ENCODE results near the gene ERRFI1.

Gene ERRFI1

DNA sequence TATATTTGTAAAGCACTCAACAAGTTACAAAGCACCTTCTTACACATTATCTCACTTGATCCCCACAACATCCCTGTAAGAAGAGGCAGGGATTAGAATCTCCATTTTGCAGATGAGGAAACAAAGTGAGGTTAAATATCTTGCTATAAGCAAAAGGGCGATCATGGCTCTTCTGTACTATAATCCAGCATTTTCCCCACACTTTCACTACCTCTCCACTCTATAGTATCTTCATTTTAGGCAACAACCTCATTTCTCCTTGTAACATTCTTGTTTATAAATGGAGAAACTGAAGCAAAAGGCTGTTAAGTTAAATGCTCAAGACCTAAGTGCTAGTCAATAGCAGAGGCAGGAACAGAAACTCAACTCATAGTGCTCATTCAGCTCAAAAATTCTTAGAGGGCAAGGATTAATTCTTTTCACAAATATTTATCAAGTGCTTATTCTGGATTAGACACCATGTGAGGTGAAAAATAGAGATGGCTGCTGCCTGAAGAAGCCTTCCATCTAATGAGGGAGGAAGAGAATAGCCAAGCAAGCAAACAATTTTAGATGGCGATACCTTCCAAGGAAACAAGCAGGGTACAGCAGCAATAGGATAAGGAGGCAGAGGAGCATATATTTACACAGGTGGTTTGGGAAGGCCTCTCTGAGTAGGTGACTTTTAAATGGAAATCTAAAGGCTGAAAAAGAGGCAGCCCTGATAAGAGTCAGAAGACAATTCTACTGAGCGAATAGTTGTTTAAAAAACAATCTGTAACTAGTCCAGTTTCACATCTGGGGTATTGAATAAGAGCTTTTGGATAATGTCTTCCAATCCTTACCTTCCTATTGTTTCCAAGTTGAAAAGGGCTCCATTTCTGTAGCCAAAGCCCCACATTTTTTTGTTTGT, 3.5 kb downstream of the ERRFI1 start:
- Histone ChIP-seq H3K4me1 (ENCODE audit: control insufficient read depth in 1 of 2, insufficient read depth in 2 of 2, low read length in 2 of 2) (peaks cover 12 to 21% of the 10 kb centered on the region in 2 experiments), H3K27me3 (ENCODE audit: insufficient read depth, low read length) (no peaks in the 10 kb centered on the region), H4K91ac (ENCODE audit: low read depth, low read length) (no peak overlapping the region), H3K18ac (ENCODE audit: low read length) (no peak overlapping the region), H3K14ac (ENCODE audit: low read length) (no peak overlapping the region), H3K27ac (ENCODE audit: low read depth, low read length) (peak overlapping the region; percentile 31), H3K4me2 (ENCODE audit: low read length) (peak overlapping the region; percentile 76), H3K79me2 (ENCODE audit: control insufficient read depth, insufficient read depth, low read length, poor library complexity) (peaks cover 28% of the 10 kb centered on the region), H2AFZ (ENCODE audit: insufficient read depth, low read length, poor library complexity) (no peak overlapping the region), H4K8ac (ENCODE audit: low read depth, low read length) (no peak overlapping the region), H3K9ac (ENCODE audit: low read length) (no peak overlapping the region), H2BK12ac (ENCODE audit: low read length) (no peak overlapping the region), H3K9me3 (ENCODE audit: insufficient read depth, low read depth, low read length) (peaks cover 2% of the 10 kb centered on the region), H3K36me3 (ENCODE audit: control insufficient read depth in 1 of 2, insufficient read depth in 2 of 2, low read length in 2 of 2) (peaks cover 0 to 2% of the 10 kb centered on the region in 2 experiments), H3K23ac (ENCODE audit: low read length) (no peak overlapping the region), H3K4ac (ENCODE audit: low read depth, low read length) (peak overlapping the region; percentile 71), H2BK5ac (ENCODE audit: low read depth, low read length, poor library complexity) (no peak overlapping the region), H3K4me3 (ENCODE audit: low read depth, low read length) (no peak overlapping the region), H2BK120ac (ENCODE audit: insufficient read depth, low read length, poor library complexity) (no peak overlapping the region), H2AK5ac (ENCODE audit: low read length) (no peak overlapping the region), H4K12ac (ENCODE audit: low read depth, low read length) (no peak overlapping the region), H3K79me1 (ENCODE audit: low read length) (peaks cover 26% of the 10 kb centered on the region)
- no CpG with 5 or more reads among the region's 3 CpGs for WGBS (ENCODE audit: extremely low coverage, insufficient coverage, insufficient read length)
- no peak for DNase-seq

- DNase-seq, result no peak
- no CpG with 5 or more reads among the region's 6 CpGs for WGBS (ENCODE audit: extremely low coverage, insufficient coverage, insufficient read length)
- Histone ChIP-seq H3K27me3 (ENCODE audit: insufficient read depth, low read length) (no peaks in the 10 kb centered on the region), H2AK5ac (ENCODE audit: low read length) (no peak overlapping the region), H3K9ac (ENCODE audit: low read length) (no peak overlapping the region), H4K8ac (ENCODE audit: low read depth, low read length) (no peak overlapping the region), H3K23ac (ENCODE audit: low read length) (no peak overlapping the region), H3K79me1 (ENCODE audit: low read length) (peaks cover 20% of the 10 kb centered on the region), H3K79me2 (ENCODE audit: control insufficient read depth, insufficient read depth, low read length, poor library complexity) (peaks cover 22% of the 10 kb centered on the region), H3K36me3 (ENCODE audit: control insufficient read depth in 1 of 2, insufficient read depth in 2 of 2, low read length in 2 of 2) (peaks cover 0 to 2% of the 10 kb centered on the region in 2 experiments), H2BK5ac (ENCODE audit: low read depth, low read length, poor library complexity) (no peak overlapping the region), H2BK12ac (ENCODE audit: low read length) (no peak overlapping the region), H3K14ac (ENCODE audit: low read length) (no peak overlapping the region), H2BK120ac (ENCODE audit: insufficient read depth, low read length, poor library complexity) (no peak overlapping the region), H2AFZ (ENCODE audit: insufficient read depth, low read length, poor library complexity) (no peak overlapping the region), H3K18ac (ENCODE audit: low read length) (no peak overlapping the region), H3K4me2 (ENCODE audit: low read length) (peak overlapping the region; percentile 76), H3K27ac (ENCODE audit: low read depth, low read length) (peak overlapping the region; percentile 0), H3K4me3 (ENCODE audit: low read depth, low read length) (no peak overlapping the region), H3K4me1 (ENCODE audit: control insufficient read depth in 1 of 2, insufficient read depth in 2 of 2, low read length in 2 of 2) (peaks cover 4 to 13% of the 10 kb centered on the region in 2 experiments), H4K91ac (ENCODE audit: low read depth, low read length) (no peak overlapping the region), H3K4ac (ENCODE audit: low read depth, low read length) (peak overlapping the region; percentile 71), H4K12ac (ENCODE audit: low read depth, low read length) (no peak overlapping the region), H3K9me3 (ENCODE audit: insufficient read depth, low read depth, low read length) (peaks cover under 1% of the 10 kb centered on the region)
Observed at GRCh38 chr1:8021676-8022266, 4.3 kb downstream of the ERRFI1 start.

DNA sequence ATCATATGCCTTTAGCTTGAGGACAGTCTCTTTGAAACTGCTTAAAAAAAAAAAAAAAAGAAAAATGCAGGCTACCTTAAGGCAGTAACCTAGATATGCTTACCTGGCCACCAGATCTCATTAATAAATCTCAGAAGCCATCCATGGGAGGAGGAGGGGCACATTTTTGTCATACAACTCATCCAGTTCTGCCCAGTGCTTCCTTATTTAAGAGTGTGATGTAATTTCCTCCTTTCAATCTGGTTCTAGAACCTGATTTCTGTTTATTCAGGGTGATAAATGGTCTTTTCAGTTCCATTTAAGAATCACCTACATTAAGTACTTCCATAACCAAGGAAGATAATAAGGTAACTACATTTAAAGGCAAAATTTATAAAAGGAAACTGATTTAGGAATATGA, 6.1 kb downstream of the ERRFI1 start:
- peaks cover 2 to 4% of the 10 kb centered on the region in 2 experiments for H3K36me3 ChIP-seq (ENCODE audit: control insufficient read depth in 1 of 2, insufficient read depth in 2 of 2, low read length in 2 of 2)

DNA sequence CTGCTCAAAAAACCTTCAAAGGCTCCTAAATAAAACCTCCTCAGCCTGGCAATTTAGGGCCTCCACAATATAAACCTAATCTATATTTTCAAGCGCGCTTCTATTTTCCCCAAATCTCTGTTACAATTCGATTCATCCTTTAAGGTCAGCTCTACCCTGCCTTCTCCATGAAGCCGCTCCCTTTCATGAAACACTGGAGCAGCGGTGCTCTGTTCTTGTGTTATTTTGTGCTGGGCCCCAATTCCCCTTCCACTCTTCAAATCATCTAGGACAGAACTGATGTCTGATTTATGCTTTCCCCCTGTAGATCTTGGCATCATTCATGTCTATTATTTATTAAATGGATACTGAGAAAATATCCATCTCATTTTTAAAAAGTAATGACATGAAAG, 6.9 kb downstream of the ERRFI1 start:
- peak overlapping the region; percentile 74 for H3K14ac ChIP-seq (ENCODE audit: low read length)

More for the DNA sequence above, 6.1 kb downstream of the ERRFI1 start:
- Histone ChIP-seq H3K4me2 (ENCODE audit: low read length) (peak overlapping the region; percentile 29), H3K14ac (ENCODE audit: low read length) (no peak overlapping the region), H3K4me3 (ENCODE audit: low read depth, low read length) (no peak overlapping the region), H4K12ac (ENCODE audit: low read depth, low read length) (no peak overlapping the region), H3K18ac (ENCODE audit: low read length) (no peak overlapping the region), H3K23ac (ENCODE audit: low read length) (no peak overlapping the region), H2BK5ac (ENCODE audit: low read depth, low read length, poor library complexity) (no peak overlapping the region), H3K27ac (ENCODE audit: low read depth, low read length) (peak overlapping the region; percentile 71), H4K8ac (ENCODE audit: low read depth, low read length) (no peak overlapping the region), H3K9me3 (ENCODE audit: insufficient read depth, low read depth, low read length) (no peaks in the 10 kb centered on the region), H2AK5ac (ENCODE audit: low read length) (no peak overlapping the region), H2AFZ (ENCODE audit: insufficient read depth, low read length, poor library complexity) (no peak overlapping the region), H3K27me3 (ENCODE audit: insufficient read depth, low read length) (no peaks in the 10 kb centered on the region), H2BK12ac (ENCODE audit: low read length) (no peak overlapping the region), H3K4ac (ENCODE audit: low read depth, low read length) (no peak overlapping the region), H3K4me1 (ENCODE audit: control insufficient read depth in 1 of 2, insufficient read depth in 2 of 2, low read length in 2 of 2) (peaks cover 9 to 18% of the 10 kb centered on the region in 2 experiments), H3K79me1 (ENCODE audit: low read length) (peaks cover 15% of the 10 kb centered on the region), H3K79me2 (ENCODE audit: control insufficient read depth, insufficient read depth, low read length, poor library complexity) (peaks cover 13% of the 10 kb centered on the region), H4K91ac (ENCODE audit: low read depth, low read length) (no peak overlapping the region), H2BK120ac (ENCODE audit: insufficient read depth, low read length, poor library complexity) (no peak overlapping the region), H3K9ac (ENCODE audit: low read length) (no peak overlapping the region)
- peak; percentile 52 to 68 for DNase-seq

More for the DNA sequence above, 6.9 kb downstream of the ERRFI1 start:
- Histone ChIP-seq H2BK5ac (ENCODE audit: low read depth, low read length, poor library complexity) (peak overlapping the region; percentile 81), H2BK120ac (ENCODE audit: insufficient read depth, low read length, poor library complexity) (peak overlapping the region; percentile 43), H3K27ac (ENCODE audit: low read depth, low read length) (peak overlapping the region; percentile 71), H3K4ac (ENCODE audit: low read depth, low read length) (peak overlapping the region; percentile 81), H3K27me3 (ENCODE audit: insufficient read depth, low read length) (no peaks in the 10 kb centered on the region), H2AK5ac (ENCODE audit: low read length) (no peak overlapping the region), H3K4me1 (ENCODE audit: control insufficient read depth in 1 of 2, insufficient read depth in 2 of 2, low read length in 2 of 2) (peaks cover 9 to 18% of the 10 kb centered on the region in 2 experiments), H4K91ac (ENCODE audit: low read depth, low read length) (peak overlapping the region; percentile 11), H3K79me1 (ENCODE audit: low read length) (peaks cover 15% of the 10 kb centered on the region), H3K9me3 (ENCODE audit: insufficient read depth, low read depth, low read length) (no peaks in the 10 kb centered on the region), H3K4me3 (ENCODE audit: low read depth, low read length) (no peak overlapping the region), H3K18ac (ENCODE audit: low read length) (peak overlapping the region; percentile 73), H3K36me3 (ENCODE audit: control insufficient read depth in 1 of 2, insufficient read depth in 2 of 2, low read length in 2 of 2) (peaks cover 4 to 9% of the 10 kb centered on the region in 2 experiments), H3K4me2 (ENCODE audit: low read length) (peak overlapping the region; percentile 55), H4K12ac (ENCODE audit: low read depth, low read length) (no peak overlapping the region), H3K23ac (ENCODE audit: low read length) (no peak overlapping the region), H2BK12ac (ENCODE audit: low read length) (no peak overlapping the region), H3K79me2 (ENCODE audit: control insufficient read depth, insufficient read depth, low read length, poor library complexity) (peaks cover 14% of the 10 kb centered on the region), H4K8ac (ENCODE audit: low read depth, low read length) (no peak overlapping the region), H3K9ac (ENCODE audit: low read length) (no peak overlapping the region), H2AFZ (ENCODE audit: insufficient read depth, low read length, poor library complexity) (no peak overlapping the region)
- DNase-seq, result no peak
- 100% methylated on average over 3 of the region's 5 CpGs for WGBS (ENCODE audit: extremely low coverage, insufficient coverage, insufficient read length)

Measured in trophoblast cell (in vitro differentiated cells and primary cell).